ENCODE results near the gene DOK6.

Gene DOK6

DNA sequence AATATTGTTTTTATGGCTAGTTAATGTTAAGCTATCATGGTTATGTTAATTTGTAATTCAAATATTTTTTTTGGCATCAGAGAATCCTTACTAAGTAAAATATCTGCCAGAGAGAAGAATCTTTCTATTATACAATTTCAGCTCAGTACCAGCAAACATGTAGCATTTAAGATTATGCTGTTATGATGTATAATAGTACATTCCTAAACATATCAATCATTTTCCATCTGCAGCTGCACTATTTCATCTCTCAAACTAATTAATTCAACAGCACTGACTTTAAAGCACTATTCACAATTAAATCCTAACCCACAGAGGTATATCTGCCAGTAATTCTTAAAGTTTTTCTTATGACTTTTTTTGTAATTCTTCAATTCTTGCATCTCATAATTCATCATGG is 296.4 kb downstream of the DOK6 start:
- TF ChIP-seq CTCF (conservative IDR thresholded peaks at IDR 0.05; ENCODE audit: low read depth, low read length), result no peak
- no peak for DNase-seq (ENCODE audit: low read depth)
- no peak overlapping the region for H3K4me3 ChIP-seq (ENCODE audit: low read length)

DNA sequence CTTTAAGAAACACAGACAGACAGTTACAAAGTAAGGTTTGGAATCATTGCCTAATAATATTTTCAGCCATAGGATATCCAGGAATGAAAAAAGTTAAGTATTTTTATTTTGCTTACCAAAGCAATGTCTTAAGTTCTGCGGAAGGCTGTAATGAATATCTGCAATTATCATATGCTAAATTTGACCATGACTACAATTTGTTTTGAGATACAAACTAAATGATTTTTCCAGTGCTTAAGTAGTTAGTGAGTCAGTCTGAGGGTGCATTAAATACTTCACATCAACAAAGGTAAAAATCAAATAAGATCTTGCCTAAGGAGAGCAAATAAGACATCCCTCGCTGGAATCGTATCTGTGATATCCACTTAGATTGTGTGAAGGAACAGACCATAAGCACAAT is 297.0 kb downstream of the DOK6 start:
- H3K4me3 ChIP-seq (ENCODE audit: low read length), result no peak overlapping the region
- TF ChIP-seq CTCF (conservative IDR thresholded peaks at IDR 0.05; ENCODE audit: low read depth, low read length), result no peak

GRCh38 chr18:69701305-69701704 is 300.6 kb downstream of the DOK6 start:
- DNase-seq (ENCODE audit: low read depth), result no peak
- H3K4me3 ChIP-seq (ENCODE audit: low read length), result no peak overlapping the region
- no peak for TF ChIP-seq CTCF (conservative IDR thresholded peaks at IDR 0.05; ENCODE audit: low read depth, low read length)

More for the DNA sequence above, 297.0 kb downstream of the DOK6 start:
- no peak for DNase-seq (ENCODE audit: low read depth)

GRCh38 chr18:69703461-69703860 is 302.8 kb downstream of the DOK6 start:
- TF ChIP-seq CTCF (conservative IDR thresholded peaks at IDR 0.05; ENCODE audit: low read depth, low read length), result no peak
- no peak overlapping the region for H3K4me3 ChIP-seq (ENCODE audit: low read length)
- no peak for DNase-seq (ENCODE audit: low read depth)

DNA sequence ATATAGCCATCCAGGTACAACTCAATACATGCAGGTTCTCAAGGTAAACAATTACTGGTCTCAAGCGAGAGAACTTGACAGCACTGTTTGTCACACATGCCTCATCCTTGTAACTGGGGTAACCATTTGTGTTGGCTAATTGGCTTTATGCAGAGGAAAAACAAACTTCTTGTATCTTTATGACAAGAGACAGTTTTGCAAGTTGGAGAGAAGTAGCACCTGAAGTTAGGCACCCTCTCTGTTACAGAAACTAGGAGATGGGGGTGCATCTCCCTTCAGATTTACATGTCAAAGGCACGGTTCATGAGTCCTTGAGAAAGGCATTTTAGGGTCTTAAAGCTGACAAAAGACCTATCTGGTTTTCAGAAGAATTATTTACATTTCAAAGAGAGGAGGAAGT is 305.3 kb downstream of the DOK6 start:
- no peak overlapping the region for H3K4me3 ChIP-seq (ENCODE audit: low read length)
- no peak for TF ChIP-seq CTCF (conservative IDR thresholded peaks at IDR 0.05; ENCODE audit: low read depth, low read length)
- no peak for DNase-seq (ENCODE audit: low read depth)

DNA sequence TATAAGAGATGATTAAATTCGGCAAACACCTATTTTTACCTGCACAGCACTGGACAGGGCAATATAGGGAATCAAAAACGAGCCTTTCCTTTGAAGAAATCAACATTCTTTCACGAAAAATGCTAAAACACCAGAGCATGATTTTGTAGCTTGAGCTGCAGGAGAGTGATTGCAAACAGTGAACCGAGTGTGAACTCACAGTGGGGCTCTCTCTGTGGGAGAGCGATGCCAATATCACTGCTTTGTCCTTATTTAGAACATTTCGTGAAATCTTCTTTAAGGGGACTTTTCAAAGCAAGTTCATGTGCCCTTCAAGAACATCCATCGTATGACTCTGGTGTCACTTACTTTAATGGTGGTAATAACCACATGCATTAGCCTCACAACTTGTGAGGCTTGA is 308.2 kb downstream of the DOK6 start:
- DNase-seq (ENCODE audit: low read depth), result no peak
- no peak for TF ChIP-seq CTCF (conservative IDR thresholded peaks at IDR 0.05; ENCODE audit: low read depth, low read length)
- H3K4me3 ChIP-seq (ENCODE audit: low read length), result no peak overlapping the region

- no peak overlapping the region for H3K4me3 ChIP-seq (ENCODE audit: low read length)
- TF ChIP-seq CTCF (conservative IDR thresholded peaks at IDR 0.05; ENCODE audit: low read depth, low read length), result no peak
- DNase-seq (ENCODE audit: low read depth), result no peak
Observed at GRCh38 chr18:69715191-69715795, 314.6 kb downstream of the DOK6 start.

All from retinal pigment epithelial cell (primary cell).